GM19023 (cell line): ENCODE measurements around the gene PCOLCE2.

Experiments
- ATAC-seq: cut with Tn5 transposase; IDR thresholded peaks from one replicate; pipeline ENCODE4 v1.9.1; 2021; ENCODE audit warnings: mild to moderate bottlenecking, moderate library complexity; ENCODE audit not compliant: unreplicated experiment

PCOLCE2 gene

GRCh38 chr3:142888481-142889211 lies at the start of gene PCOLCE2:
PCOLCE2 (minus strand) TSS chr3:142889083; CDS start chr3:142888896, 187 bp downstream.
- ATAC-seq = no peak

- no peak for ATAC-seq
These were observed 47.1 kb upstream of the PCOLCE2 start for GRCh38 chr3:142935963-142936362.

- ATAC-seq = no peak
These were observed 46.0 kb upstream of the PCOLCE2 start for GRCh38 chr3:142934887-142935269.

- no peak for ATAC-seq
These were observed 45.4 kb upstream of the PCOLCE2 start for GRCh38 chr3:142934128-142934886.

- peak; percentile 85 for ATAC-seq
These were observed 42.3 kb upstream of the PCOLCE2 start for GRCh38 chr3:142931222-142931621.

GRCh38 chr3:142930463-142930862 lies 41.6 kb upstream of the PCOLCE2 start:
- no peak for ATAC-seq

GRCh38 chr3:142929890-142930289 lies 41.0 kb upstream of the PCOLCE2 start:
- ATAC-seq = no peak

- no peak for ATAC-seq
These were observed 40.2 kb upstream of the PCOLCE2 start for GRCh38 chr3:142929109-142929508.

GRCh38 chr3:142926368-142926944 lies 37.6 kb upstream of the PCOLCE2 start:
- ATAC-seq = no peak

- no peak for ATAC-seq
These were observed 36.3 kb upstream of the PCOLCE2 start for GRCh38 chr3:142925140-142925539.

GRCh38 chr3:142923694-142924093 lies 34.8 kb upstream of the PCOLCE2 start:
- ATAC-seq = no peak

GRCh38 chr3:142916605-142917004 lies 27.7 kb upstream of the PCOLCE2 start:
- ATAC-seq = no peak

- no peak for ATAC-seq
These were observed 26.8 kb upstream of the PCOLCE2 start for GRCh38 chr3:142915636-142916035.

- ATAC-seq = no peak
These were observed 25.5 kb upstream of the PCOLCE2 start for GRCh38 chr3:142914286-142914811.

- ATAC-seq = no peak
These were observed 24.5 kb upstream of the PCOLCE2 start for GRCh38 chr3:142913432-142913831.

GRCh38 chr3:142912402-142913172 lies 23.7 kb upstream of the PCOLCE2 start:
- no peak for ATAC-seq

- no peak for ATAC-seq
These were observed 21.4 kb upstream of the PCOLCE2 start for GRCh38 chr3:142910280-142910679.

- no peak for ATAC-seq
These were observed 20.4 kb upstream of the PCOLCE2 start for GRCh38 chr3:142909282-142909681.

- no peak for ATAC-seq
These were observed 19.1 kb upstream of the PCOLCE2 start for GRCh38 chr3:142907996-142908395.

- ATAC-seq = no peak
These were observed 16.0 kb upstream of the PCOLCE2 start for GRCh38 chr3:142904639-142905436.
